GM19043 (cell line): ENCODE results near the gene G6PC1.
"Not testable (repeated sequence)": the region's sequence is repeated elsewhere in the genome, so short reads cannot be mapped to it uniquely, and the experiment has no call there.

Experiments
- ATAC-seq: cut with Tn5 transposase; IDR thresholded peaks from one replicate; pipeline ENCODE4 v1.9.1; 2021; ENCODE audit warnings: low read depth; ENCODE audit not compliant: unreplicated experiment

G6PC1 gene

GRCh38 chr17:42873315-42873714 lies 27.3 kb upstream of the G6PC1 start:
- no peak for ATAC-seq

- not testable (repeated sequence) for ATAC-seq
Observed at GRCh38 chr17:42873932-42874695, 26.5 kb upstream of the G6PC1 start.

DNA sequence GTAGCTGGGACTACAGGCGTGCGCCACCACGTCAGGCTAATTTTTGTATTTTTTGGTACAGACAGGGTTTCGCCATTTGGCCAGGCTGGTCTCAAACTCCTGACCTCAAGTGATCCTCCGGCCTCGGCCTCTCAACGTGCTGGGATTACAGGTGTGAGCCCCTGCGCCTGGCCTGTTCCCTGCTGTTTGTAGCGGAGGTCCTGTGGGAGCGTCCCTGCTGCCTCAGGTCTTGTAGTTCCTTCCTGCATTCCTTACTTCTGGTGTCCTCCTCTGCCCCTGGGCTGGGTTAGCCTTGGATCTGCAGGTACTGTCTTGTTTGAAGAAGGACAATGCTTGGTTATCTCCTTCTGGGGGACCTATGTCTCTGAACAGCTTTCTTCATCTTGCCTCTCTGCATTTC lies 23.6 kb upstream of the G6PC1 start:
- no peak for ATAC-seq

DNA sequence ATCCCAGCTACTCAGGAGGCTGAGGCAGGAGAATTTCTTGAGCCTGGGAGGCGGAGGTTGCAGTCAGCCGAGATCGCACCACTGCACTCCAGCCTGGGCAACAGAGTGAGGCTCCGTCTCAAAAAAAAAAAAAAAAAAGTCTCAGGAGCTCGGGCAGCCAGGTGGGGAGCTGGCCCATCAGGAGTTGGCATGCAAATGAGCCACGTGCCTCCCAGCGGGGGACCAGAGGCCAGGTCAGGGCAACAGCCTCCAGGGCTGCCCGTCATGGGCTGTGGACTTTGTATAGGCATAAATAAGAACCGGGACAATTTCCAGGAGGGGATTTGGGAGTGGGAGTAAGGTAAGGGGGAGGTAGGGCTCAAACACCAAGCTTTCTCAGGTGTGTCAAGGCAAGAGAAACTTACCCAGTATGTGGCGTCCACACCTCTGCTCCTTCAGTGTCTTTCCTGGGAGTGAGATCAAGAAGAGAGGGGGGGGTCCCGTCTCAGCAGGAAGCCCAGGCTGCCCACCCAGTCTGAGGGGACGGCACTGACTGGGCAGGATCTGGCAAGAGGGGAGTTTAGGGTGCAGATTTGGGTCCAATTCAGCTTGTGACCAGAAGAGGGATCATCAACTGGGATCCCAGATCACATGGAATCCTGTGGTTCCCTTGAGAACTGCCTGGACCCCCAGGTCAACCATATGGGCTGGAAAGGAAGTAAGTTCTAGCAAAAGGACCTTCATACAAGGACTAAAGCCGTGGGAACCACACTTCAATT lies 22.3 kb upstream of the G6PC1 start:
- ATAC-seq: no peak

- ATAC-seq: no peak
Observed at GRCh38 chr17:42878924-42879595, 21.5 kb upstream of the G6PC1 start.

GRCh38 chr17:42879596-42879985 lies 21.0 kb upstream of the G6PC1 start:
- ATAC-seq: no peak

GRCh38 chr17:42880776-42881310 lies 19.8 kb upstream of the G6PC1 start:
- no peak for ATAC-seq

DNA sequence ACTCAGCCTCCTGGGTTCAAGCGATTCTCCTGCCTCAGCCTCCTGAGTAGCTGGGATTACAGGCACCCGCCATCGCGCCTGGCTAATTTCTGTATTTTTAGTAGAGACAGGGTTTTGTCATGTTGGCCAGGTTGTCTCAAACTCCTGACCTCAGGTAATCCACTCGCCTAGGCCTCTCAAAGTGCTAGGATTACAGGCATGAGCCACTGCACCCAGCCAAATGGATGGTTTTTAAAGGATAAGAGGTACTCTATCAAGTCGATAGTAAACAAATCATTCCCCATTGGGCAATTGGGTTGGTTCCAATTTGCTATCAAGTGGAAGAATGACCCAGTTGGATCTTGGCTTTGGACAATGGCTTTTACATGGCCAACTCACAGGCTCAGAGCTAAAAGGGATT lies 18.9 kb upstream of the G6PC1 start:
- ATAC-seq: not testable (repeated sequence)

GRCh38 chr17:42882166-42882565 lies 18.4 kb upstream of the G6PC1 start:
- ATAC-seq: no peak

- no peak for ATAC-seq
Observed at GRCh38 chr17:42883802-42884558, 16.6 kb upstream of the G6PC1 start.

- ATAC-seq: not testable (repeated sequence)
Observed at GRCh38 chr17:42885806-42886205, 14.8 kb upstream of the G6PC1 start.

DNA sequence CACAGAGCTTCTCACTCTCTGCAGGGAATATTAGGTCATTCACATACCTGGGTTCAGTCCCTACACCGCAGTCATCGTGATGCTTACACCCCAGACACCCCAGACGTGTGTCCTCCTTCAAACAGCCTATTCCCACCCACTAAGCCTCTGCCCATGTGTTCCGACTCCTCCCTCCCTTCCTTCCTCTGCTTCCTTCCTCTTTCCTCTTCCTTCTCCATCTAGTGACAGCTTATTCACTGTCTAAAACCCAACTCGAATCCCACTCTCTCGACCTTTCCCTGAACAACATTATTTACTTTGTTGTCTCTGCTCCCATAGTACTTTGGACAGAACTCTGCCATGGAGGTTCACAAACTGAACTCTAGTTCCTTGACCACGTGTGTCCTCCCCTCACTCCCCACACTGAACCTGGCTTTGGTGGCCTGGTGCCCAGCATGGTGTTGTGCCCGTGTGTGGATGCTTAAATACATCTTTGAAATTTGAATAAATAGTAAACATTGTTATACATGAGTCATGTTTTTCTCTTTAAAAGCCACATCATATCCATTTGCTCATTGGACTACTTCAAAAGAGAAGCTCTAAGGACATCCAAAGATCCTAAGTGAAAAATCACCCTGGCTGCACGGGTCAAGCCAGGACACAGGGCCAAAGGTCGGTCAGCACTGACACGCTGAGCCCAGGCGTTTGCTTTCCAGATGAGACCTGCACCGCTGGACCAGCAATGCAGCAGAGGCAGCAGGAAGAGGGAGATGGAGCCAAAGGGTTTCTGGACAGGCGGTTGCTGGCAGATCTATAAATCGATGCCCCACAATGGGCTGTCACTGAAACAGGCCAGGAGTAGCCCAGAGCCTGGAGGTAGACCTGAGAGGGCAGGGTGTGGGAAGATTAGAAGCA lies 14.1 kb upstream of the G6PC1 start:
- ATAC-seq: no peak

- ATAC-seq: no peak
Observed at GRCh38 chr17:42889809-42890208, 10.8 kb upstream of the G6PC1 start.

- no peak for ATAC-seq
Observed at GRCh38 chr17:42891539-42892152, 9.0 kb upstream of the G6PC1 start.

DNA sequence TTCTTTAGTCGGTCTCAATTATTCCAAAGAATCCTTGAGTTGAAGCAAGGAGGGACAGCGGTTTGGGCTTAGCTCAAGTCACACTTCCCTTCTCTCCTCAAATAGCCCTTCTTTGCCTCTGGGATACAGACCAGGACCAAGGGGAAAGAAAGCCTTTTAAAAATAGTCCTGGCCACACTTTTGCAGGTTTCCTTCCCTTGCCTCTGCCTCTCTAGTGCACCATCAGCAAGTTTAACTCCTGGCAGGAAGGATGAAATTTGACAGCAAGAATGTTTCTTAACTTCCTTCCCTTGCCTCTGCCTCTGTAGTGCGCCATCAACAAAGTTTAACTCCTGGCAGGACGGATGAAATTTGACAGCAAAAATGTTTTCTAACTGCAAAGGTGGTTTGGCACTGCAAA lies 7.2 kb upstream of the G6PC1 start:
- ATAC-seq: no peak

DNA sequence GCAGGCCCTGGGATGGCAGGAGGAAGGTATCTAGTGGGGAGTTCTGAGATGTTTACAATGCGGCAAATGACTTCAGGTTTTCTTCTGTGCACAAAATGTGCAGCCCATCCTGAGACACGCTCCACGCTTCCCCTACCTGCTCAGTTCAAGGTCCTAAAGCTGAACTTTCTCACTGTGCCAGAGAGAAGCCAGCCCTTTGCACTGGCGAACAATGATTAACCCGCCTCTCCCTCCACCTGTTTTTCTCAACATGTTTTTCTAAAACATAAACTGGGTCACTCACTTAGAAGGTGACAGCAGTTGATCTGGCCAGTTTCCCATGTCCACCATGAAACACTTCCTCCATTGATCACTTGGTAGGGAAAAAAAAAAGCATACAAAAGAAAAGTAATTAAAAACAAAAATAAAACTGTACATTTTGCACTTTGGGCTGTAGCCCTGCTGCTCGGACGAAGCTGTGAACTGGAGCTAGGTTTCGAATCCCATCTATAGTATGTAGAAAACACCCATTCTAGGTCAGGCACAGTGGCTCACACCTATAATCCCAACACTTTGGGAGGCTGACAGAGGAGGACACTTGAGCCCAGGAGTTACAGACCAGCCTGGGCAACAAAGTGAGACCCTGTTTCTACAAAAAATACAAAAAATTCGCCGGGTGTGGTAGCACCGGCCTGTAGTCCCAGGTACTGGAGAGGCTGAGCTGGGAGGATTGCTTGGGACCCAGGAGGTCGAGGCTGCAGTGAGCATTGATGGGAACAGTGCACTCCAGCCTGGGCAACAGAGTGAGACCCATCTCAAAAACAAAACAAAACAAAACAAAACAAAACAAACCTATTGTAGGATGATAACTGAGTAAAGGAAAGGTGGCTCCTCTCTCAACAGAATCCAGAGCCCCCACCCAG lies 6.1 kb upstream of the G6PC1 start:
- ATAC-seq: no peak

GRCh38 chr17:42895185-42895555 lies 5.4 kb upstream of the G6PC1 start:
- ATAC-seq: no peak

DNA sequence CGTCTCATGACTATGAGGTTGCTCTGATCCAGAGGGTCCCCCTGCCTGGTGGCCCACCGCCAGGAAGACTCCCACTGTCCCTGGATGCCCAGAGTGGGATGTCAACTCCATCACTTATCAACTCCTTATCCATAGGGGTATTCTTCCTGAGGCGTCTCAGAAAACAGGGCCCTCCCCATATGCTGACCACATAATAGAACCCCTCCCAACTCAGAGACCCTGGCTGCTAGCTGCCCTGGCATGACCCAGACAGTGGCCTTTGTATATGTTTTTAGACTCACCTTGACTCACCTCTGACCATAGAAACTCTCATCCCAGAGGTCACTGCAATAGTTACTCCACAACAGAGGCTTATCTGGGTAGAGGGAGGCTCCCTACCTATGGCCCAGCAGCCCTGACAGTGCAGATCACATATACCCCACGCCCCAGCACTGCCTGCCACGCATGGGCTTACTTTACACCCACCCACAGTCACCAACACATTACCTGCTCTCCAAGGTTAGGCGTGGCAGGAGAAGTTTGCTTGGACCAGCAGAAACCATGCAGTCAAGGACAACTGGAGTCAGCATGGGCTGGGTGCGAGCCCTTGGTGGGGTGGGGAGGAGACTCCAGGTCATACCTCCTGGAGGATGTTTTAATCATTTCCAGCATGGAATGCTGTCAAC lies 2.3 kb upstream of the G6PC1 start:
- ATAC-seq: no peak
